HG02840 (cell line): ENCODE measurements around the gene EPM2A.

Source experiments
- ATAC-seq: cut with Tn5 transposase; IDR thresholded peaks from one replicate; pipeline ENCODE4 v1.9.1; 2021; ENCODE audit warnings: mild to moderate bottlenecking, moderate library complexity, moderate number of reproducible peaks; ENCODE audit not compliant: unreplicated experiment, low FRiP score

EPM2A gene

GRCh38 chr6:145688493-145688905 is 46.8 kb downstream of the EPM2A start:
- no peak for ATAC-seq

DNA sequence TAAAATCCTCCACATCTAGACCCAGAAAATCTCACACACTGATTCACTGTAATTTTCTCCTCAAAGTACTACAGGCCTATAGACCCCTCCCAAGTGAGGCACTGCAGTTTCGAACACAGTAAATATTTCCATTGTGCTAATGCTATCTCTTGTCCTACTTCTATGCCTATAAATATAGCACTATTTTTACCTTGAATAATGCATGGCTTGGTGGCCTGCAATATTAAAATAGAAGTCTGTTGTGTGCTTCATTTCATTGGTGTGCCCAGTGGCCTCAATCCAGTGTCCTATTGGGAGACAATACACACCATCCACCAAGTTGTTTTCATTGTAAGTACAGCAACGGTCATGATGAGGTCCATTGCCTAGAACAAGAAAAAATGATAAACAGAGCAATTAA is 49.4 kb downstream of the EPM2A start:
- no peak for ATAC-seq

- ATAC-seq: no peak
Measured at GRCh38 chr6:145681965-145682364, 53.4 kb downstream of the EPM2A start.

DNA sequence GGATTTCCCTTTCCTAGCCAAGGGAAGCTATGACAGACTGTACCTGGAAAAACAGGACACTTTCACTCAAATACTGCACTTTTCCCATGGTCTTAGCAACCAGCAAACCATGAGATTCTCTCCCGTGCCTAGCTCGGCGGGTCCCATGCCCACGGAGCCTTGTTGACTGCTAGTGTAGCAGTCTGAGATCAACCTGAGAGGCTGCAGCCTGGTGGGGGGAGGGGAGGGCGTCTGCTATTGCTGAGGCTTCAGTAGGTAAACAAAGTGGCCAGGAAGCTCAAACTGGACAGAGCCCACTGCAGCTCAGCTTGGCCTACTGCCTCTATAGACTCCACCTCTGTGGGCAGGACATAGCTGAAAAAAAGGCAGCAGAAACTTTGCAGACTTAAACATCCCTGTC is 61.8 kb downstream of the EPM2A start:
- ATAC-seq: no peak

GRCh38 chr6:145670311-145670710 is 65.0 kb downstream of the EPM2A start:
- no peak for ATAC-seq

GRCh38 chr6:145669627-145670034 is 65.7 kb downstream of the EPM2A start:
- no peak for ATAC-seq

GRCh38 chr6:145668844-145669243 is 66.5 kb downstream of the EPM2A start:
- ATAC-seq: no peak

DNA sequence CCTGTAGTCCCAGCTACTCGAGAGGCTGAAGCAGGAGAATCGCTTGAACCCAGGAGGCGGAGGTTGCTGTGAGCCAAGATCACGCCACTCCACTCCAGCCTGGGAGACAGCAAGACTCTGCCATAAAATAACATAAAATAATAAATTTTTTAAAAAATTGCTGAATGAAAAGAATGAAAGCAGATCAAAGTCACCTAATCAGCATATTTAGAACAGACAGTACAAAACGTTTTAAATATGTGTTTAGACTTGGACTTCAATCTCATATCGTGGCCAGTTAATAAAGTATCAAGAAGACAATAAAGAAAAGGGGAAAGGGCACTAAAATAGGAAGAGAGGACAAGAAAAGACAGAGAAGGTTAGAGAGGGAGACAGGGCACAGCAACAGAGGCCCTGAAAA is 74.6 kb downstream of the EPM2A start:
- ATAC-seq: no peak

GRCh38 chr6:145656128-145656527 is 79.2 kb downstream of the EPM2A start:
- ATAC-seq: no peak

DNA sequence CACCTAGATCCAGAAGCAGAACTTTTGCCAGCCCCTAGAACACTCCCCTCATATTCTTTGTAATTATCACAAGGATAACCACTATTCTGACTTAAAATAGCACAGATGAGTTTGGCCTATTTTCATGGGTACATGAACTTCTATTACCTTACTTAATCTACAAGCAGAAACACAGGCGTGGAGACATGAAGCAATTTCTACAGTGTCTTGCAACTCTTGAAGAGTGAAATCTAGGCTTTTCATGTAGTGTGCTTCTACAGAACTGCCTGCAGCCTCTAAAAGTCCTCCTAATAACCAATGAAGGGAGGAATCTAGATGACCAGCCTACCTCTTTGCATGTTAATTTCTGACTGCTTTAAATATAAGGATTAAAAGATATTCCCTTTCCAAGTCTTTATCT is 82.7 kb downstream of the EPM2A start:
- ATAC-seq: no peak

DNA sequence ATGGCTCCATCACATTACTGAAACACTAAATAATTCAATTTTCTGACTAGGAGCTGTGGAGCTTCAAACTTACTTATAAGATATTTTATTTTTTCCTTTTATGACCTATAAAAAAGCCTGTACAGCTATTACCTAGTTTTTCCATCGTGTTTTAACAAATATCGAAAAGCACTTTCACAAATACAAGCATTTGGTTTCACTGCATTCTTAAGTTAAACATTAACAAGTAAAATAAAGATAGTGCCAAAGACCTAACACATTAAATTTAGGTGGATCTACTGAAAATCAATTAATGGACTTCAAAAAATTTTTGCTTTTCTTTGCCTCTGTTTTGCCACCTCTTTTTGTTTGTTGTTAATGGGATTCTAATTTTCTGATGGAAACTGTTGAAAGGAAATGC is 83.3 kb downstream of the EPM2A start:
- no peak for ATAC-seq

DNA sequence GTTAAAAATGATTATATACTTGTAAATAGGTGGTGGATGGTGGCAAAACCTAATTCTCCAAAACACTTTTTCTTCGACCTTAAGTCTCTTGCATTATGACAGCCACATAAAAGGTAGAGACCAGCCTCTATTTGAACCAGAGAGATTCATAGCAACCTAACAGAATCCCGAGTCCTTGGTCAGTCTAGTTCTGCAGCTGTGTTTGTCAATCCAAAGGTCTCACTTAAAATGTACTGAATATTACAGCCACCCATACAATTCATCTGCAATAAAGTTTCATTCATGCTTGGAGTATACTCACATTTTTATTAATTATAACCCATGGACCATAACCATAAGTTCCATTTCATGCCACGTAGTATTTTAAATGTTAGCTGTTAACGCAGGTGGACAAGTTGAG is 87.2 kb downstream of the EPM2A start:
- ATAC-seq: no peak

GRCh38 chr6:145647602-145648001 is 87.7 kb downstream of the EPM2A start:
- ATAC-seq: no peak

GRCh38 chr6:145643760-145644159 is 91.6 kb downstream of the EPM2A start:
- no peak for ATAC-seq

GRCh38 chr6:145633981-145634627 is 101.2 kb downstream of the EPM2A start:
- ATAC-seq: peak; percentile 91

GRCh38 chr6:145632971-145633370 is 102.3 kb downstream of the EPM2A start:
- no peak for ATAC-seq

DNA sequence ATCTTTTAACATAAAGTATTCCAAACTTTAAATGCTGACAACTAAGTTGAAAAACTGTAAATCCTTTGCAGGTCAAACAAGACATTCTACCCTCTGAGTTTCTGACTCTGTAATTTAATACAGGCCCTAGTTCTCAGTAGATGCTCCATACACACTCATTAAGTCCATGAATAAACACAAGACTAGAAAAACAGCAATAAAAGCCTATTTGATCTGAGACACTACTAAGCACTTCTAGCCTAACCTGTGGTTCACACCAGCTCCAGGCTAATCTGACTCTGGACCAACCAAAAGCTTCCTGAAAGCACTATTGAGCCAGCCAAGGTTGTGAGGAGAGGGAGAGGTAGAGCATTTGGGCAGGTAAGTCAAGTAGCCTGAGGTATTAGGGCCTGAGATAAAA is 103.9 kb downstream of the EPM2A start:
- no peak for ATAC-seq

- no peak for ATAC-seq
Measured at GRCh38 chr6:145630598-145630997, 104.7 kb downstream of the EPM2A start.

DNA sequence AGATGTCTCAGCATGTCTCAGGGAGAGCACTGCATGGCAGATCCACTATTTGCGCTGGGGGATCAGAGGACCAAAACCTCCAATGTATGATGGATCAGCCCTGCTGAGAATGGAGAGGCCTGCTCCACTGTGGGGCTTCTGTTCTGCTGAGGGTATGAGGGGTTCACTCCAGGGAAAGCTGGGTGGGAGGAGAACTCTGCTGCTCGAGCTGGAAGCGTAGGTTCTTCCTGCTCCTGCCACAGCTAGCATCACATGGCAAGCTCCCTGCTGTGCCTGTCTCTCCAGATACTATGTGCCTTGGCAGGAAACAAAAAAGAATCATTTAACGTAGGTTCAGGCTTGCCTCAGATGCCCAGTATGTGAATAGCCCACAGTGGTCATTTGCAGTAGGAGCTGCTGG is 105.8 kb downstream of the EPM2A start:
- no peak for ATAC-seq

- ATAC-seq: no peak
Measured at GRCh38 chr6:145627451-145627850, 107.9 kb downstream of the EPM2A start.

- ATAC-seq: no peak
Measured at GRCh38 chr6:145626857-145627256, 108.5 kb downstream of the EPM2A start.

DNA sequence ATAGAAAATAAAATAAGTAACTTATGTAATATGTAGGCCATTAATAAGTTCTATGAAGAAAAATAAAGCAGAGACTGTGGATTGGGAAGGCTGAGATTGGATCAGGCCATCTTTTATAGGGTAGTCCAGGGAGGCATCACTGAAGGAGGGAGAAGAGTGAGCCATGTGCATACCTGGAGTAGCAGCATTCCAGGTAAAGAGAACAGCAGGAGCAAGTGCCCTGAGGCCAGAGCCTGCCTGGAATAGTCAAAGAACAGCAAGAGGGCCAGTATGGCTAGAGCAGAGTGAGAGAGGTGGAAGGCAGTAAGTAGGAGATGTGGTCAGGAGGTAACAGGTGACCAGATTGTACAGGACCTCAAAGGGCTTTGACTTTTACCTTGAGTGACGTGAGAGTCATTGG is 112.1 kb downstream of the EPM2A start:
- ATAC-seq: no peak

DNA sequence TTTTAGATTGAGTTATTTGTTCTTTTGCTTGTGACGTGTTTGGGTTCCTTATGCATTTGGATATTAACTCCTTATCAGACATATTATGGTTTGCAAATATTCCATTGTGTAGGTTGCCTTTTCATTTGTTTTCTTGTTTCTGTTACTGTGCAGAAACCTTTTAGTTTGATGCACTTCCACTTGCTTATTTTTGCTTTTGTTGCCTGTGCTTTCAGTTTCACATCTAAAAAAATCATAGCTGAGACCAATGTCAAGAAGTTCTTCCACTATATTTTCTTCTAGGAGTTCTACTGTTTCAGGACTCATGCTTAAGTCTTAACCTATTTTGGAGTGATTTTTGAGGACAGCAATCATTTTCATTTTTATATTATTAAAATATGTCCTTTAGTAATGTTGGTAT is 113.5 kb downstream of the EPM2A start:
- ATAC-seq: peak; percentile 65
